ENCODE measurements around the gene MYO1E. TPM values are rescaled to one million over a fixed set of nuclear protein-coding genes. Genes with fewer than 3 reads are reported as not detected.
"Not testable (repeated sequence)": the region's sequence is repeated elsewhere in the genome, so short reads cannot be mapped to it uniquely, and the experiment has no call there.

MYO1E gene
- polyA plus RNA-seq, 1 donor = 126 TPM

GRCh38 chr15:59125683-59126082 lies 247.0 kb downstream of the MYO1E start:
- H3K4me3 ChIP-seq (ENCODE audit: low read length); H3K9me3 ChIP-seq (ENCODE audit: control insufficient read depth, low read depth, low read length); H3K36me3 ChIP-seq (ENCODE audit: control insufficient read depth, insufficient read depth, low read length); H3K27ac ChIP-seq (ENCODE audit: low read length); H3K4me1 ChIP-seq (ENCODE audit: control insufficient read depth, insufficient read depth, low read length); H3K27me3 ChIP-seq (ENCODE audit: control insufficient read depth, insufficient read depth, low read length); DNase-seq: not testable (repeated sequence)
- WGBS (ENCODE audit: insufficient coverage, low lambda C conversion rate) = no CpG with 5 or more reads among the region's 4 CpGs

GRCh38 chr15:59124261-59124660 lies 248.4 kb downstream of the MYO1E start:
- Histone ChIP-seq H3K9me3 (ENCODE audit: control insufficient read depth, low read depth, low read length) (peaks cover 2% of the 10 kb centered on the region), H3K27me3 (ENCODE audit: control insufficient read depth, insufficient read depth, low read length) (no peaks in the 10 kb centered on the region), H3K36me3 (ENCODE audit: control insufficient read depth, insufficient read depth, low read length) (peaks cover 8% of the 10 kb centered on the region), H3K27ac (ENCODE audit: low read length) (no peak overlapping the region), H3K4me1 (ENCODE audit: control insufficient read depth, insufficient read depth, low read length) (no peaks in the 10 kb centered on the region), H3K4me3 (ENCODE audit: low read length) (no peak overlapping the region)
- WGBS (ENCODE audit: insufficient coverage, low lambda C conversion rate) = no CpG with 5 or more reads among the region's 2 CpGs
- peak in 1 of 2 donors; percentile 32 for DNase-seq

GRCh38 chr15:59120937-59121336 lies 251.7 kb downstream of the MYO1E start:
- Histone ChIP-seq H3K27ac (ENCODE audit: low read length) (no peak overlapping the region), H3K4me1 (ENCODE audit: control insufficient read depth, insufficient read depth, low read length) (no peaks in the 10 kb centered on the region), H3K27me3 (ENCODE audit: control insufficient read depth, insufficient read depth, low read length) (no peaks in the 10 kb centered on the region), H3K9me3 (ENCODE audit: control insufficient read depth, low read depth, low read length) (no peaks in the 10 kb centered on the region), H3K36me3 (ENCODE audit: control insufficient read depth, insufficient read depth, low read length) (peaks cover 25% of the 10 kb centered on the region), H3K4me3 (ENCODE audit: low read length) (no peak overlapping the region)
- 94% methylated on average over 4 of the region's 5 CpGs for WGBS (ENCODE audit: insufficient coverage, low lambda C conversion rate)
- no peak for DNase-seq

- 100% methylated on average over 3 of the region's 5 CpGs for WGBS (ENCODE audit: insufficient coverage, low lambda C conversion rate)
- no peaks in the 10 kb centered on the region for H3K27me3 ChIP-seq (ENCODE audit: control insufficient read depth, insufficient read depth, low read length)
- H3K4me3 ChIP-seq (ENCODE audit: low read length) = no peak overlapping the region
- H3K9me3 ChIP-seq (ENCODE audit: control insufficient read depth, low read depth, low read length) = no peaks in the 10 kb centered on the region
- no peak overlapping the region for H3K27ac ChIP-seq (ENCODE audit: low read length)
- DNase-seq = no peak
- H3K36me3 ChIP-seq (ENCODE audit: control insufficient read depth, insufficient read depth, low read length) = peaks cover 26% of the 10 kb centered on the region
- H3K4me1 ChIP-seq (ENCODE audit: control insufficient read depth, insufficient read depth, low read length) = no peaks in the 10 kb centered on the region
Measured at GRCh38 chr15:59119625-59120024, 253.0 kb downstream of the MYO1E start.

GRCh38 chr15:59116771-59117170 lies 255.9 kb downstream of the MYO1E start:
- no CpG with 5 or more reads among the region's 6 CpGs for WGBS (ENCODE audit: insufficient coverage, low lambda C conversion rate)
- H3K4me3 ChIP-seq (ENCODE audit: low read length) = no peak overlapping the region
- no peak for DNase-seq
- H3K36me3 ChIP-seq (ENCODE audit: control insufficient read depth, insufficient read depth, low read length) = peaks cover 30% of the 10 kb centered on the region
- H3K27ac ChIP-seq (ENCODE audit: low read length) = no peak overlapping the region
- no peaks in the 10 kb centered on the region for H3K27me3 ChIP-seq (ENCODE audit: control insufficient read depth, insufficient read depth, low read length)
- H3K4me1 ChIP-seq (ENCODE audit: control insufficient read depth, insufficient read depth, low read length) = no peaks in the 10 kb centered on the region
- no peaks in the 10 kb centered on the region for H3K9me3 ChIP-seq (ENCODE audit: control insufficient read depth, low read depth, low read length)

GRCh38 chr15:59116141-59116540 lies 256.5 kb downstream of the MYO1E start:
- Histone ChIP-seq H3K4me1 (ENCODE audit: control insufficient read depth, insufficient read depth, low read length) (no peaks in the 10 kb centered on the region), H3K9me3 (ENCODE audit: control insufficient read depth, low read depth, low read length) (no peaks in the 10 kb centered on the region), H3K36me3 (ENCODE audit: control insufficient read depth, insufficient read depth, low read length) (peaks cover 30% of the 10 kb centered on the region), H3K27me3 (ENCODE audit: control insufficient read depth, insufficient read depth, low read length) (no peaks in the 10 kb centered on the region), H3K4me3 (ENCODE audit: low read length) (no peak overlapping the region), H3K27ac (ENCODE audit: low read length) (no peak overlapping the region)
- WGBS (ENCODE audit: insufficient coverage, low lambda C conversion rate) = no CpG with 5 or more reads among the region's 1 CpG
- no peak for DNase-seq

GRCh38 chr15:59115047-59115446 lies 257.6 kb downstream of the MYO1E start:
- Histone ChIP-seq H3K4me3 (ENCODE audit: low read length) (no peak overlapping the region), H3K4me1 (ENCODE audit: control insufficient read depth, insufficient read depth, low read length) (no peaks in the 10 kb centered on the region), H3K27me3 (ENCODE audit: control insufficient read depth, insufficient read depth, low read length) (no peaks in the 10 kb centered on the region), H3K27ac (ENCODE audit: low read length) (no peak overlapping the region), H3K36me3 (ENCODE audit: control insufficient read depth, insufficient read depth, low read length) (peaks cover 25% of the 10 kb centered on the region), H3K9me3 (ENCODE audit: control insufficient read depth, low read depth, low read length) (no peaks in the 10 kb centered on the region)
- 100% methylated on average over 1 of the region's 2 CpGs for WGBS (ENCODE audit: insufficient coverage, low lambda C conversion rate)
- no peak for DNase-seq

GRCh38 chr15:59111251-59111650 lies 261.4 kb downstream of the MYO1E start:
- no peak for DNase-seq
- Histone ChIP-seq H3K27ac (ENCODE audit: low read length) (no peak overlapping the region), H3K36me3 (ENCODE audit: control insufficient read depth, insufficient read depth, low read length) (peaks cover 15% of the 10 kb centered on the region), H3K27me3 (ENCODE audit: control insufficient read depth, insufficient read depth, low read length) (no peaks in the 10 kb centered on the region), H3K4me1 (ENCODE audit: control insufficient read depth, insufficient read depth, low read length) (no peaks in the 10 kb centered on the region), H3K9me3 (ENCODE audit: control insufficient read depth, low read depth, low read length) (no peaks in the 10 kb centered on the region), H3K4me3 (ENCODE audit: low read length) (no peak overlapping the region)
- 75% methylated on average over 2 of the region's 4 CpGs for WGBS (ENCODE audit: insufficient coverage, low lambda C conversion rate)

- H3K9me3 ChIP-seq (ENCODE audit: control insufficient read depth, low read depth, low read length) = no peaks in the 10 kb centered on the region
- H3K27ac ChIP-seq (ENCODE audit: low read length) = no peak overlapping the region
- no peaks in the 10 kb centered on the region for H3K27me3 ChIP-seq (ENCODE audit: control insufficient read depth, insufficient read depth, low read length)
- no CpG with 5 or more reads among the region's 2 CpGs for WGBS (ENCODE audit: insufficient coverage, low lambda C conversion rate)
- H3K4me1 ChIP-seq (ENCODE audit: control insufficient read depth, insufficient read depth, low read length) = no peaks in the 10 kb centered on the region
- H3K4me3 ChIP-seq (ENCODE audit: low read length) = peak overlapping the region; percentile 77
- peak; percentile 6 to 17 for DNase-seq
- H3K36me3 ChIP-seq (ENCODE audit: control insufficient read depth, insufficient read depth, low read length) = peaks cover 8% of the 10 kb centered on the region
Measured at GRCh38 chr15:59105854-59106253, 266.8 kb downstream of the MYO1E start.

GRCh38 chr15:59104912-59105732 lies 267.5 kb downstream of the MYO1E start, which contains the start of gene CCNB2:
Gene CCNB2, plus strand, starts transcription at chr15:59105146. Its CDS starts 123 bp downstream, at chr15:59105269.
- WGBS (ENCODE audit: insufficient coverage, low lambda C conversion rate) = no CpG with 5 or more reads among the region's 57 CpGs
- Histone ChIP-seq H3K4me3 (ENCODE audit: low read length) (peak within 1 kb of the TSS; percentile 77), H3K36me3 (ENCODE audit: control insufficient read depth, insufficient read depth, low read length) (peaks cover 8% of the 10 kb centered on the region)

GRCh38 chr15:59104602-59104911 lies 268.1 kb downstream of the MYO1E start:
- DNase-seq = peak in 1 of 2 donors; percentile 4
- Histone ChIP-seq H3K27ac (ENCODE audit: low read length) (peak overlapping the region; percentile 21), H3K9me3 (ENCODE audit: control insufficient read depth, low read depth, low read length) (no peaks in the 10 kb centered on the region), H3K36me3 (ENCODE audit: control insufficient read depth, insufficient read depth, low read length) (peaks cover 8% of the 10 kb centered on the region), H3K27me3 (ENCODE audit: control insufficient read depth, insufficient read depth, low read length) (no peaks in the 10 kb centered on the region), H3K4me3 (ENCODE audit: low read length) (peak overlapping the region; percentile 77), H3K4me1 (ENCODE audit: control insufficient read depth, insufficient read depth, low read length) (no peaks in the 10 kb centered on the region)
- WGBS (ENCODE audit: insufficient coverage, low lambda C conversion rate) = no CpG with 5 or more reads among the region's 9 CpGs

More at GRCh38 chr15:59104912-59105732, 267.5 kb downstream of the MYO1E start, which contains the start of gene CCNB2:
- Histone ChIP-seq H3K27ac (ENCODE audit: low read length) (peak within 1 kb of the TSS; percentile 24), H3K27me3 (ENCODE audit: control insufficient read depth, insufficient read depth, low read length) (no peaks in the 10 kb centered on the region), H3K9me3 (ENCODE audit: control insufficient read depth, low read depth, low read length) (no peaks in the 10 kb centered on the region), H3K4me1 (ENCODE audit: control insufficient read depth, insufficient read depth, low read length) (no peaks in the 10 kb centered on the region)
- DNase-seq = peak; percentile 88 to 92
